Amniotic epithelial cell (primary cell): ENCODE data around the gene ABCB8.

ENCODE experiments used
- DNase-seq: peaks from one replicate; pipeline ENCODE4 v3.0.0-alpha.2; 2010; ENCODE audit warnings: low read depth

ABCB8 gene

DNA sequence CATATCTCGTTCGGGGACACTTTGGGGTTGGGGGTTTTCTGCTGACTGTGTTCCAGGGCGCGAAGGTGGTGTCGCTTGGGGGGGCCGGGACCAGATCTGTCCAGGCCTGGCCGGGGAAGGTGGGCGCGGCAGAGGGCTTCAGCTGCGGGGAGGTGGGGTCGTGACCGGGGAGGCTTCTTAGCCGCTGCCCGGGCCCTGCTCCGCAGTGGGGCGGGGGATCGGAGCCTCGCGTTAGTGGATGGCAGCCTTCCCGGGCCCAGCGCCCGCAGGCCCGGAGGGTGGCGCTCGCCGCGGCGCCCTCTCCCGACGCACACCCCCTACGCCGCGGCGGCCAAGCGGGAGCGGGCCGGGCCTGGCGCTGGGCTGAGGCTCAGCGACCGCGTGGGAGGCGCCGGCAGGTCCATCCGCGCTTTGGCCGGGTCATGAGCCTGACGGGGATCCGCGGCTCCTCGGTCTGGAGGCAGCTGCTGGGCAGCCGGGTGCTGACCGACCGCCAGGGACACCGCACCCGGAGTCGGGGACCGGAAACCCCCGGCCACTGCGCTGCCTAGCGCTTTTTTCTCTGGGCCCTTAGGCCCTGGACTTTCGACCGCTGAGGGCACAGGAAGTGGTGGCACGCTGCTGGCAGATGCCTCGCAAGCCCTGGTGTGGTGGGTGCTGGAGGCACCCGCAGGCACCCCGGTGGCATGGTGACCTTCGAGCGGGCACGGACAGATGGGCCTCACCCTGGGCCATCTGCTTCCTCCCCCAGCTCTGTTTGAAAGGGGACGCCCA is 59.2 kb downstream of the ABCB8 start:
- DNase-seq = peak; percentile 53

DNA sequence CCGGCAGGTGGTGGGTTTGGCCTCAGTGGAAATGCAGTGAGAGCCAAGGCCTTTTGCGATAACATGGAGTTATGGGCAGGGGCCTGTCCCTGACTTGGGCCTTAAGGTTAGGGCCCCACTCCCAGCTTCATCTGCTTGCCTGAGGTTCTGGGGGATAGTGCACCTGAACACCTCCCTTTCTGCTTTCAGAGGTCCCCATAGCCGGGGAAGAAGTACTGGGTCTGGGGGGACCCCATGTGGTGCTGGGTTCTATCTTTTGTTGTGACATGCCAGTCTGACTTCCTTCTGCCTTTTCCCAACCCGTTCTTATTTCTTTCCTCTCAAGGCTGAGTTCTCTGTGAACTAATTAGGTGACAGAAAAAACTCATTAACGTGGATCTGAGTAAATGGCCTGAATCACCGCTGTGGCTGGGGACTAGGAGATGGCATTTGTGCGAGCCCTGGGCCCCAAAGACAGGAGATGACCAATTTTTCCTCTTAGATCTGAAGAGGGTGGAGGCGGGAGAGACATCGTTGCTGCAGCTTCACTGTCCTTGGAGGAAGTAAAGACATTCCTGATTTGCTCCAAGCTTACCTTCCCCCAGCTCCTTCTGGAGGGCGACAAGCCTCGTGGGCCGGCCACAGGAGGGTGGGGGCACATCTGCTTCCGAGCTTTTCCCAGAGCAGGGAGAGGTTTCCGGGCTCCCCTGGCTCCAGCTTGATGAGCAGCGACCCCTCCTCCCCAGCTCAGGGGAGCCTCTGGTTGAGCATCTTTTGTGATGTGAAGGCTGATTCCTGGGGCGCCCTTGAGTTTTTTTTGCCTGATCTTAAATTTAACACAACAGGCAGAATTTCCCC is 60.0 kb downstream of the ABCB8 start:
- DNase-seq = no peak

DNA sequence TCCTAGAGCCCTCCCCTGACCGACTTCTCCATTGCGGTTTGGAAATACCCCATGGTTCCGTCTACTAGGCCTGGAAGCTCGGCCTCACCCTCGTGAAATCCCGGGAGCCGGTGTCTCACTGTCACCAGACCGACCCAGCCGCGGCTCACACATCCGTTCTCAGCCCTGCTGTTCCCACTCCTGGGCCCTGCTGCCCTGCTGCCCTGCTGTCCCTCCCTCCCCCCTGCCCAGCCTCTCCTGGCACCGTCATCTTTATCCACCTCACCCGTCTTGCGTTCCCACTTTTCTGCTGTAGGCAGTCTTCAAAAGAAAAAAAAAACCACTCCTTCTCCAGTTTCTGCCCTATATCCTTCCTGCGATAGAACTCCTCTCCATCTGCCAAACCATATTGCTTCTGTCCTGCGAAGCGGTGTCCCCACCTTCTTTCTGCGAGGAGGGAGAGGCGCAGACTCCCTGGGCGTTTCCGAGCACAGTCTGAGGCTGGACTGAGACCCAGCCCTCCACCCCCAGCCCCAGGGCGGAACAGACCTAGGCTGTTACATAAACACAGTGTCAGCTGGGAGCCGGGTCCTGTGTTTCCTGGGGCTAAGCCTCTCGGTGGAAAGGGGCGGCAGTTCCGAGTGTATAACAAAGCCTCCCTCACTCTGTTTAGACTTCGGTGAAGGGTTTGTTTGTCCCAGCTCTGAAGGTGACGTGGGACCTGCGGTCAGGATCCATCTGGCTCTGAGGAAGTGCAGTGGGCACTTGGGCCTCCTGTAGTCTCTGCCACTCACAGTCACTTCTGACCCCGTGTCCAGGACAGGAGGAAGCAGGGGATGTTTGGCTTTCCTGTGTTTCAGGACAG is 60.8 kb downstream of the ABCB8 start:
- peak; percentile 49 for DNase-seq

DNA sequence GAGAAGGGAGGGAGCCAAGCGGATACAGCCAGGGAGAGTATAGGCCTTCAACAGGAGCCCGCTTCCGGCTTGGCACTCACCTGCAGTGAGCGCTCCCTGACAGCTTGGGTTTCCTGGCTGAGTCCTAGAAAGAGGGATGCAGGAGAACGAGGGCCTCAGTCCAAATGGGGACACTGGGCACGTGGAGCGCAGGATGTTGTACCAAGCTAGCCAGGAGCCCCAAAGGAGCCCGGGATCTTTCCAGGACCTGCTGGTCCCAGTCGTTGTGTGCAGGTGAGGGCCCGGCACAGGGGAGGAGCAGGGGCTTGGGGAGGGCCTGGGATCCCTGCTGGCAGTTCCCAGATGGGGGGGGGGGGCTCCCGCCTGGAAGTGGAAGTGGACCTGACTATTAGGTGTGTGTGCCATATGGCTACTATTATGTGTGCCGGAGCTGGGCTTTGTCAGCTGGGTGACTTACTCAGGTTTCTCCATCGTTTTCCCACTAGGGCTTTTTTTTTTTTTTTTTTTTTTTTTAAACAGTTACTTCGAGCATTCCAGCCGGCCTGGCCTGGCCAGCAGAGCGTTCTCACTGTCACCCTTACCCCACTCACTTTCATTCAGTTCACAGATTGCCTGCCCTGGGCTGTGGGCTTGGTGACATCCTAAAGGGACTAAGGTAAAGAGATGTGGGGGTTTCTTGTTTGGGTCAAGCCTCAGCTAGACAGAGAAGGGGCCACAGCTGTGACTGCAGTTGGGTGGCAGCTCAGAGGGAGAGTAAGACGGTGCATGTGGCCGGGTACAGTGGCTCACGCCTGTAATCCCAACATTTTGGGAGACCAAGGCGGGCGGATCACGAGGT is 61.9 kb downstream of the ABCB8 start:
- DNase-seq = no peak

DNA sequence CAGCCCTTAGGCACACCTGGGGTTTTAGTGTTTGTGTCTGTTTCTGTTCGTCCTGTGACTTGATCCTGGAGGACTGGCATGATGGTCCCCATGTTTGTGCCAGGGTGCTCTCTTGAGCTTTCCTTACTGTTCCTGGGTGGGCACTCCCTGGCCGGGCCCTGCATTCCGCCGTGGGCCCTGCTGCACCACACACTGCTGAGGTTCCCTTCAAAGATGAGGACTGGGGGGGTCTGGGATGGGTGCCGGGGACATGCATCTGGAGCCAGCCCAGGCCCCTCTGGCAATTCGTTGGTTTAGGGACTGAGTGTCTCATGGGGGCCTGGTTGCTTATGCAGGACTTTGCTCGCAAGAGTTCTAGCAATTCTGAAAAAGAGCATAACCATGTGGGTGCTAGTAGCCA is 62.8 kb downstream of the ABCB8 start:
- DNase-seq = no peak

DNA sequence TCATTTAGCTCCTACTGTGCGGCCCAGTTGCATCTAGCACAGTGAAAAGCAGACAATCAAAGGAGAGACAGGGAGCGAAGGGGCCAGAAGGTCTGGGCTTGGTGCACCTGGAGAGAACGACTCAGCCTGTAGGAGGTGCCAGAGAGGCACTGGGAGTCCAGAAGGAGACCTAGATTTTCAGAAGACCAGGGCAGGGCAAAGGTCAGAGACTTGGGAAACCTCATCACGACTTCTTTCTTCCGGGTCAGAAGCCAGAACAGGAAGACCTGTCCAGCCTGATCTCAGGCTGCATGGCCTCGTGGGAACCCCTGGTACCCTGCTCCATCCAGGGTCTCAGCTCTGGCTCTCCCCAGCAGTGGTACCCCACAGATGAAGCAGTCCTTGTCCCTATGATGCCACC is 63.2 kb downstream of the ABCB8 start:
- DNase-seq = no peak

DNA sequence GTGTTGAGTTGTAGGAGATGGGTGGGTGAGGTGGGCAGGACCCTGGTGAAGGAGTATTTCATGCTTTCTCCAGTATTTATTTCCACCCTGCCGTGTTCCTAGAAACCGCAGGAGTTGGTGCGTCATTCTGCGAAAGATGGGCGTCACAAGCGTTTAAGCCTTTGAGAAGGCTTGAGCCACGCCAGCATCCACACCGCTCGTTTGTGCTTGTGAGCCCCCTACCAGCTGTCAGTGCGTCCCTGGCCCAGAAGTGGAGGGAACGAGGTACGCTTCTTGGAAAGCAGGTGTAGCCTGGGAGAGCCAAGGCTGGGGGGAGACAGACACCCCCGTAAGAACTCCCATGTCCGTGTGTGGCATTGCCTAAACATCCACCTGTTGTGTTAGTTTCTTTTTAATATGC is 63.7 kb downstream of the ABCB8 start:
- no peak for DNase-seq

DNA sequence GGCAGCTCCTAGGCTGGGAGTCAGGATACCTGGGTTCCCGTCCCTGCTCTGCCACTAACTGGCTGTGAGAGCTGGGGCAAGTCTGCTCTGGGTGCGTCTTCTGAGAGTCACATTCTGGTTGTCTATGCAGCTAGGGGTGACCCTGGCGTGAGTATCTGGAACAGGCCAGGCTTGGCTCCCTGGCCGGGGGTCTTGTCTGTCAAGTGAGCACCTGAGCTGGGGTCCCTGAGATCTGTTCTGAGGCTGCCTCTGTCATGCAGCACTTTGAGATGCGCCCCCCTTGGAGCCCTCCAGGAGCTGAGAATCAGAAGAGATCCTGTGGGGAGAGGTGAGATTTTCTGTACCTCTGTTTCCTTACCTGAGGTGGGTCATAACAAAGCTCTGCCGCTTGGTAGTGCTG is 65.5 kb downstream of the ABCB8 start:
- DNase-seq = no peak

DNA sequence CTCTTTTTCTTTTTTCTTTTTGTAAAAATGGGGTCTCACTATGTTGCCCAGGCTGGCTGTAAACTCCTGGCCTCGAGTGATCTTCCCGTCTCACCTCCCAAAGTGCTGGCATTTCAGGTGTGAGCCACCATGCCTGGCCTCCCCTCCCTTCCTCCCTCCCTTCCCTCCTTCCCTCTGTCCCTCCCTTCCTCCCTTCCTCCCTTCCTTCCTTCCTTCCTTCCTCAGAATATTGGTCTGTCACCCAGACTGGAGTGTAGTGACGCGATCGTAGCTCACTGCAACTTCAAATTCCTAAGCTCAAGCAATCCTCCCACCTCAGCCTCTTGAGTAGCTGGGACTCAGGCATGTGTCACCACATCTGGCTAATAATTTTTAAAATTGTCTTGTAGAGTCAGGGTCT is 66.4 kb downstream of the ABCB8 start:
- DNase-seq = no peak

DNA sequence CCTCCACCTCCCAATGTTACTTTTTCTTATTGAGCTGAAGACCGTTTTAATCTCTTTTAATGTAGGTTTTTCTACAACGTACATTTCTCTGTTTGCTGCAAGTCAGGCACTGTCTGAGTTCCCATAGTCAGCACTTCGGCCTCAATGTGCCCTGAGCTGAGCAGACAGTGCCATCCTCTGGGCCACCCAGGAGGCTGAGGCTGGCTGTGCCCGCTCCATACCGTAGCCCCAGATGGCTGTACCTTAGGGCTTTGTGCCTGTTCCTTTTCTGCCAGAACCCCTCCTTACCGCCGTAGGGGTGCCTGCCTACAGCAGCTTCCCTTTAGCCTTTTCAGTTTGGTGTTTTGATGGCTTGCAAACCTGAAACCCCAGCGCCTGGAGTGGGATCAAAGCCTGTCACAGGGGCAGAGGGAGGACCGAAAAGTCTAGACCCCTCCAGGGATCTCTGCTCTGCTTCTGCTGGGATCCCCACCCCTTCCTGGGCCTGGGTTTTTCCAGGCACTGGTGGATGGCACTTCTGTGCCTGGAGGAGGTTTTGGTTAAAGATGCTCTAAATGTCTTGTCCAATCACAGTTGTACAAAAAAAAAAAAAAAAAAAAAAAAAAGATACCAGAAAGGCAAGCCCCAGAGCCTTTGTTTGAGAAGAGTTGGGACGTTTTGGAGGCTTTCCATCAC is 67.0 kb downstream of the ABCB8 start:
- DNase-seq = no peak

DNA sequence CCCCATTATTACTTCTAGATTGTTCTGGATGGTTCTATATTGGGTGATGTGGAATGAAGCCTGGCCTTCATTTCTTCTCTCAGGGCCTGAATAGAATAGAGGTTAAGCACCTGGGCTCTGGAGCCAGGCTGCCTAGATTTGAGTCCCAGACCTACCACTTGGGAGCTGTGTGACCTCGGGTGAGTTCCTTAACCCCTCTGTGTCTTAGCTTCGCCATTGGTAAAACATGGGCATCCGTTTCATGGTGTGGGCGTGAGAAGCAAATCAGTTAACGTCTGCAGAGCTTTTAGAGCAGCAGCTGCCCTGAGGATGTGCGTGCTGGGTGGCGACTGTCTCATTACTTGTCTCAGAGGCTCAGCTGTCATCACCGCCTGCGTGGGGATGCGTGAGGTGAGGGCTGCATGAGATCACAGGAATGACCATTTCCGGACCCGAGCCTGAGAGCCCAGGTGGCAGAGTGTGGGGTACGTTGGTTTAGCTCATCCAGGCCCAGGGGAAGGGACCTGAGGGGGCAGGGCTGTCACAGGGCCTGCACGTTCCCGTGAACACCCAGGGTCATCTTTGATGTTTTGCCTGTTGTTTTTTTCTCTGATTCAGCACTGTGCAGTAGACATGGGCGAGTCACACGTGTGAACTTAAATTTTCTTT is 67.7 kb downstream of the ABCB8 start:
- DNase-seq = no peak
